OCI-LY3 (cell line): ENCODE data around the gene SPINK14.

ENCODE experiments used
- CTCF ChIP-seq: fragments of 200-600, 300-600 bp; sonication (generic); IDR thresholded peaks from 2 replicates; pipeline ENCODE4 v1.5.1; 2014; ENCODE audit warnings: antibody characterized with exemption, low read length, low read depth
- EZH2phosphoT487 ChIP-seq: fragments of 200-600 bp; shearing (Covaris generic); IDR thresholded peaks from 2 replicates; pipeline ENCODE4 v1.6.1; 2018; ENCODE audit warnings: antibody characterized with exemption, mixed run types, low read depth

GRCh38 chr5:148168246-148168645, at the start of gene SPINK14:
- no peak for TF ChIP-seq CTCF
- TF ChIP-seq EZH2phosphoT487 = no peak
